Ovary (tissue), 9 donors: ENCODE measurements around the gene ARMC8. TPM values are rescaled to one million over a fixed set of nuclear protein-coding genes. Genes with fewer than 3 reads are reported as not detected.

Source experiments
- DNase-seq, 5 donors: peaks; one replicate each; pipeline ENCODE4 v3.0.0-alpha.2; 2019 to 2020
- H3K27ac ChIP-seq, 2 donors: fragments of 200-600 bp; one replicate each; pipeline versions ENCODE4 v1.5.1 to v1.8.0; 2019 to 2022
- H3K27me3 ChIP-seq: fragments of 200-600 bp; one replicate; pipeline ENCODE4 v1.8.0; 2022
- H3K36me3 ChIP-seq: fragments of 200-600 bp; sonication (generic); one replicate; pipeline ENCODE4 v1.5.1; 2019
- H3K4me1 ChIP-seq: one replicate; pipeline ENCODE4 v1.8.1; 2013; ENCODE audit warnings: mild to moderate bottlenecking, moderate library complexity; ENCODE audit not compliant: insufficient read depth
- H3K4me3 ChIP-seq: fragments of 200-600 bp; sonication (generic); one replicate; pipeline ENCODE4 v1.5.1; 2017
- H3K9me3 ChIP-seq, 2 donors: fragments of 200-600 bp in 1 of 2; sonication (generic) in 1 of 2; one replicate each; pipeline versions ENCODE4 v1.5.1 to v1.8.1; 2013 to 2019; ENCODE audit warnings: mild to moderate bottlenecking in 1 of 2, moderate library complexity in 1 of 2
- CTCF ChIP-seq, 3 donors: fragments of 450-650 bp in 2 of 3; fragments of 200-600 bp in 1 of 3; IDR thresholded peaks; one replicate each; pipeline versions ENCODE4 v1.5.1 to v1.8.0; 2016 to 2022; ENCODE audit warnings: antibody characterized with exemption in 3 of 3, mild to moderate bottlenecking in 1 of 3
- EP300 ChIP-seq: sonication (generic); formaldehyde crosslinking; IDR thresholded peaks from one replicate; pipeline ENCODE4 v1.6.1; 2017; ENCODE audit warnings: antibody characterized with exemption
- POLR2A ChIP-seq: fragments of 450-650 bp; IDR thresholded peaks from one replicate; pipeline ENCODE4 v1.6.1; 2017; ENCODE audit warnings: antibody characterized with exemption, mild to moderate bottlenecking, moderate library complexity
- WGBS, 3 donors: extraction: QIAGEN DNeasy Blood & Tissue Kit in 1 of 3; methylation state at CpG; one replicate each; pipeline versions ENCODE4 v1.1.5 to v1.1.7; 2013 to 2017; 5-methylcytosine and 5-hydroxymethylcytosine counted together
- intact Hi-C, 4 donors: fragments of 100-400 bp; cut with DNase I; formaldehyde crosslinking; loops; one replicate each; pipeline versions ENCODE4 v1.11.0 to v1.15.1; 2022 to 2023
- polyA plus RNA-seq, 2 donors: library from polyadenylated mRNA; stranded (reverse); fragments of 200-250 nt in 1 of 2; fragments of 350-450 nt in 1 of 2; fragmentation: Illumina TruSeq in 1 of 2; extraction: RNeasy Lipid Tissue Mini Kit (QIAGEN cat#74804) in 1 of 2; gene quantifications; one replicate each; pipeline ENCODE4 v1.2.3, GENCODE V29; 2013 to 2014
- total RNA-seq, 7 donors: library from RNA; depleted of rRNA in 2 of 7; stranded (reverse); fragments of >200 nt in 2 of 7; fragmentation: NEBNext Ultra II Directional in 3 of 7; extraction: Animal tissue kit (Norgen Biotek cat#: 25700) in 3 of 7; gene quantifications; one replicate each; pipeline versions ENCODE4 v1.1.0 to v1.2.4, GENCODE V29; 2016 to 2023
- donor health status: DM: no; HTN: no; CAD: no; lungs with moderate emphysema.
- donor health status: DM: no; HTN: no; CAD: no.
- donor health status: Bipolar disorder and iron deficiency.
- donor health status: DM: yes; HTN: yes; CAD: no.
- donor health status: DM: no; HTN: no; CAD: no.
- donor health status: DM: yes; HTN: yes; CAD: no.

ARMC8 gene
- total and polyA plus RNA-seq, 9 donors, result 14.3 to 49.2 (median 42.9) TPM

- Histone ChIP-seq H3K4me1 (no peaks in the 10 kb centered on the region), H3K36me3 (no peaks in the 10 kb centered on the region), H3K27ac (no peak overlapping the region), H3K9me3 (no peaks in the 10 kb centered on the region), H3K4me3 (no peak overlapping the region), H3K27me3 (no peaks in the 10 kb centered on the region)
- no peak for TF ChIP-seq EP300
- TF ChIP-seq CTCF (IDR thresholded peaks at IDR 0.05), result no peak
- TF ChIP-seq POLR2A, result no peak
- intact Hi-C loops, result no loop called here
- 91 to 94% (median 91%) methylated on average over 1 of the region's 1 CpG for WGBS, 3 donors
- no peak for DNase-seq
These were observed 109.5 kb downstream of the ARMC8 start for GRCh38 chr3:138296639-138297038.

- Histone ChIP-seq H3K36me3 (no peaks in the 10 kb centered on the region), H3K4me1 (no peaks in the 10 kb centered on the region), H3K4me3 (no peak overlapping the region), H3K27me3 (no peaks in the 10 kb centered on the region), H3K9me3 (no peaks in the 10 kb centered on the region), H3K27ac (no peak overlapping the region)
- 82 to 89% (median 88%) methylated on average over 5 of the region's 5 CpGs for WGBS, 3 donors
- TF ChIP-seq CTCF (IDR thresholded peaks at IDR 0.05) (no peak), POLR2A (no peak), EP300 (no peak)
- DNase-seq, result no peak
- intact Hi-C loops, result no loop called here
These were observed 110.0 kb downstream of the ARMC8 start for GRCh38 chr3:138297059-138297607.

- Histone ChIP-seq H3K27me3 (no peaks in the 10 kb centered on the region), H3K27ac (no peak overlapping the region), H3K4me3 (no peak overlapping the region), H3K9me3 (no peaks in the 10 kb centered on the region), H3K4me1 (no peaks in the 10 kb centered on the region), H3K36me3 (no peaks in the 10 kb centered on the region)
- WGBS, 3 donors, result 87 to 94% (median 93%) methylated on average over 1 of the region's 1 CpG
- intact Hi-C loops, result no loop called here
- no peak for DNase-seq
- TF ChIP-seq CTCF (IDR thresholded peaks at IDR 0.05) (no peak), POLR2A (no peak), EP300 (no peak)
These were observed 110.8 kb downstream of the ARMC8 start for GRCh38 chr3:138297876-138298275.

GRCh38 chr3:138300647-138301046 is 113.5 kb downstream of the ARMC8 start:
- Histone ChIP-seq H3K36me3 (no peaks in the 10 kb centered on the region), H3K4me3 (no peak overlapping the region), H3K4me1 (no peaks in the 10 kb centered on the region), H3K27ac (no peak overlapping the region), H3K9me3 (no peaks in the 10 kb centered on the region), H3K27me3 (no peaks in the 10 kb centered on the region)
- intact Hi-C loops, result no loop called here
- WGBS, 3 donors, result 83 to 84% (median 84%) methylated on average over 2 of the region's 2 CpGs
- TF ChIP-seq CTCF (IDR thresholded peaks at IDR 0.05) (no peak), POLR2A (no peak), EP300 (no peak)
- DNase-seq, result no peak
